Choroid plexus epithelial cell (primary cell): ENCODE results near the gene OR2C1.

ENCODE experiments used
- DNase-seq: peaks from one replicate; pipeline ENCODE4 v3.0.0-alpha.2; 2010; ENCODE audit warnings: low read depth
- H3K4me3 ChIP-seq: 2 replicates; pipeline ENCODE4 v1.5.1; 2011; ENCODE audit warnings: low read depth, mild to moderate bottlenecking, control low read depth, low read length, moderate library complexity
- TF ChIP-seq, protein P1 (sequence below): conservative IDR thresholded peaks from 2 replicates; pipeline ENCODE4 v1.5.1; 2011; ENCODE audit warnings: low read depth, mild to moderate bottlenecking, control low read depth, inconsistent platforms, low read length, moderate library complexity

The OR2C1 gene

DNA sequence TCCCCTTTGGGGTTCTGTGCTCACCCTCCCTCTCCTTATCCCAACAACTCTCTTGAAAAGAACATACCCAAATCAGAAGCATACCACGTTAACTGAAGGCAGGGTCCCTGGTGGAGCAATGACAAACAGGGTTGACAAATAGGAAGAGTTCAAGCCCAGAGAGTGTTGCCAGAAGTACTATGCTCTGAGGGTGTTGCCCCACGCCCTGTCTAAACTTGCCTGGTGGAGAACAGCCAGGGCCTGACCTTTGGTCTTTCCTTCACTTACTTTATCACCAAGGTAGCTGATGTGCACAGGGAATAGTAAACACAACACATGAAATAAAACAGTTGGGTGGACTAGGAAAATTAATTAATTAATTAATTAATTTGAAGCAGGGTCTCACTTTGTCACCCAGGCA lies 27.0 kb upstream of the OR2C1 start:
- TF ChIP-seq, protein P1, sequence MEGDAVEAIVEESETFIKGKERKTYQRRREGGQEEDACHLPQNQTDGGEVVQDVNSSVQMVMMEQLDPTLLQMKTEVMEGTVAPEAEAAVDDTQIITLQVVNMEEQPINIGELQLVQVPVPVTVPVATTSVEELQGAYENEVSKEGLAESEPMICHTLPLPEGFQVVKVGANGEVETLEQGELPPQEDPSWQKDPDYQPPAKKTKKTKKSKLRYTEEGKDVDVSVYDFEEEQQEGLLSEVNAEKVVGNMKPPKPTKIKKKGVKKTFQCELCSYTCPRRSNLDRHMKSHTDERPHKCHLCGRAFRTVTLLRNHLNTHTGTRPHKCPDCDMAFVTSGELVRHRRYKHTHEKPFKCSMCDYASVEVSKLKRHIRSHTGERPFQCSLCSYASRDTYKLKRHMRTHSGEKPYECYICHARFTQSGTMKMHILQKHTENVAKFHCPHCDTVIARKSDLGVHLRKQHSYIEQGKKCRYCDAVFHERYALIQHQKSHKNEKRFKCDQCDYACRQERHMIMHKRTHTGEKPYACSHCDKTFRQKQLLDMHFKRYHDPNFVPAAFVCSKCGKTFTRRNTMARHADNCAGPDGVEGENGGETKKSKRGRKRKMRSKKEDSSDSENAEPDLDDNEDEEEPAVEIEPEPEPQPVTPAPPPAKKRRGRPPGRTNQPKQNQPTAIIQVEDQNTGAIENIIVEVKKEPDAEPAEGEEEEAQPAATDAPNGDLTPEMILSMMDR: no peak
- no peak overlapping the region for H3K4me3 ChIP-seq
- DNase-seq: no peak

DNA sequence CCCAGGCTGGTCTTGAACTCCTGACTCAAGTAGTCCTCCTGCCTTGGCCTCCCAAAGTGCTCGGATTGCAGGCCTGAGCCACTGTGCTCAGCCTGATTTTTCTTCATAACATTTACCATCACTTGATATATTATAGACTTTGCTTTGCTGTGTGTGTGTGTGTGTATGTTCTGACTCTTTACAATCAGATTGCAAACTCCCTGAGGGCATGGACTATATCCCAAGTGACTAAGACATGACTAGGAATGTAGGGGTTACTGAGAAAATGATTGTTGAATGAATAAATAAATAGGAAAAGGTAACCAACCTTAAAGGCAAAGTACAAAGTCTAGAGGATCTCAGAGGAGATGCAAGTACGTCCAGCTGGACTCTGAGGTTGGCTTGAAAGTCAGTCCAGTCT lies 9.6 kb upstream of the OR2C1 start:
- TF ChIP-seq, protein P1: no peak
- H3K4me3 ChIP-seq: no peak overlapping the region
- DNase-seq: no peak

DNA sequence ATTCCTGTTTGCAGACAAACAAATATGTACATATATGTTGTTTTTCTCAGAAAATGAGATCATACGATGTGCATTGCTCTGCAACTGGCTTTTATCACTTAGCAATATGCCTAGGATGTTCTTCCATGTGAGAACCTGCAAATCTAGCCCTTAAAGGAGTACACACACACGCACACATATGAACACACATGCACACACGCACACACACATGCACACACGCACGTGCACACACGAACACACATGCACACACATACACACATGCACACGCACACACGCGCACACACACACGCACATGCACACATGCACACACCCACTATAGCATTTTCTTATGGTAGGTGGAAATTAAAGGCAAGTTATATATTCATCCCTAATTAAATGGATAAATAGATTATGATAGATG lies 8.1 kb upstream of the OR2C1 start:
- DNase-seq: no peak
- TF ChIP-seq, protein P1: no peak
- H3K4me3 ChIP-seq: no peak overlapping the region

DNA sequence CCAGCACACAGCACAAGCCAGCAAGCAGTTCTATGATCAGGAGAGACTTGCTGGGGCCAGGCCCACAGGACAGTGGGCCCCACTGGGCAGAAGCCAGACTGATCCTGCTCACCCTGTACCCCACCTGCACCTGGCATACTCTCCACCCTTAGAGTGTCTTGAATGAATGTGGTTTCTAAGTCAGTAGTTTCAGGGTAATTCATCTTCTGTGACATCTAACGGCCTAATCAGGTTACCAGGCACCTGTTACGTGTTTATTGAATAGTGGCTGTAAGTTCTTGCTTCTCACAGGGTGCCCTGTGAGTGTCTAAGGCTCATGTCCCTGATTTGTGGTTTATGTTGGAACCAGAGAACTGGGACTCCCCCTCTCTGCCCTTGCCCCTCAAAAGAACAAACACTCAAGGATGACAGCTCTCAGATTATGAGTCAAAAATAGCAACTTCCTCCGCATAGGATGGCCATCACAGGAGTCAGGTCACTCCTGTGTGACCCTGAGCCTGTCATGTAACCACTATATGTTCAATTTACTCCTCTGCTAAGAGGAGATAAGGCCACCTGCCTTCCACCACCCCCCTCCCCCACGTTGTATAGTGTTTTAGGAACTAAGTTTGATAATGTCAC lies 7.0 kb upstream of the OR2C1 start:
- DNase-seq: no peak
- no peak overlapping the region for H3K4me3 ChIP-seq
- TF ChIP-seq, protein P1: no peak

DNA sequence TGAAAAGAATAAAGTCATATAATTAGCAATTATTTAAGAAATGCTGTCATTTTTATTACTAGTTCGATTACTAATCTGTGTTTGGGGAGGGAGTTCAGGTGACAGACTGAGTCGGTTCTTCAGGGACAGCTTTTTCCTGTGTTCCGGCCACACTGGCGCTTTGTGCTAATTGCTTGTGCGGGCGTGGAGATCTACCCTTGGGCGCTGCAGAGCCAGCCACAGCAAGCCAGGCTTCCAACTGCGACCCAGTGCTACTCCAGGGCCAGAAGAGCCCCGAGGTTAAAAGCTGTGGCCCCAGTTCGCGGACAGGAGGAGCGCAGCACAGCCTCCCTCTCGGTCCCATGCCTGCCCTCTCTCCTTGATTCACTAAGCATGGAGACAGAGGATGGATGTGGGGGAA lies 6.5 kb upstream of the OR2C1 start:
- TF ChIP-seq, protein P1: no peak
- H3K4me3 ChIP-seq: no peak overlapping the region
- no peak for DNase-seq

DNA sequence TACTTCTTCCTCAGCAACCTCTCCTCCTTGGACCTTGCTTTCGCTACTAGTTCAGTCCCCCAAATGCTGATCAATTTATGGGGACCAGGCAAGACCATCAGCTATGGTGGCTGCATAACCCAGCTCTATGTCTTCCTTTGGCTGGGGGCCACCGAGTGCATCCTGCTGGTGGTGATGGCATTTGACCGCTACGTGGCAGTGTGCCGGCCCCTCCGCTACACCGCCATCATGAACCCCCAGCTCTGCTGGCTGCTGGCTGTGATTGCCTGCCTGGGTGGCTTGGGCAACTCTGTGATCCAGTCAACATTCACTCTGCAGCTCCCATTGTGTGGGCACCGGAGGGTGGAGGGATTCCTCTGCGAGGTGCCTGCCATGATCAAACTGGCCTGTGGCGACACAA lies 429 bp downstream of the OR2C1 start:
- DNase-seq: no peak
- H3K4me3 ChIP-seq: no peak overlapping the region
- TF ChIP-seq, protein P1: no peak

DNA sequence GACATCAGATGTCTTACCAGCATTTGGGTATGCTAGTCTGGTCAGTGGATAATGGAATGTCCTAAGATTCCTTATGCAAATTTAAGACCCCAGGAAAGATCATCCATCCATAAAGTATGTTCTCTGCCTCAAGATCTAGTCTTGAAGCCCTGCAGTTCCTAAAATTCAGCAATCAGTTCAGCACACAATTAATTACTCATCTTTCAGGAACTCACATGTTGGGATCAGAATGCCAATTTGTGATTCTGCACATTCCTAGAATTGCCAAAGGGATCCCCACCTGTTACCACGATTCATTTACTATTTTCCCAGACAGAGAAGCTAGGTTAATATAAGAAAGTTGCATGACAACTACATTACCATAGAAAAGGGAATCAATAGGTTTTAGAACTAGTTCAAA lies 3.2 kb downstream of the OR2C1 start:
- H3K4me3 ChIP-seq: no peak overlapping the region
- DNase-seq: no peak
- TF ChIP-seq, protein P1: no peak
